ENCODE data around the gene RBMS2. TPM values are rescaled to one million over a fixed set of nuclear protein-coding genes. Genes with fewer than 3 reads are reported as not detected.
"Not testable (repeated sequence)": the region's sequence is repeated elsewhere in the genome, so short reads cannot be mapped to it uniquely, and the experiment has no call there.

Gene RBMS2
- total and polyA plus RNA-seq, 9 donors: 13.0 to 29.3 (median 19.3) TPM

DNA sequence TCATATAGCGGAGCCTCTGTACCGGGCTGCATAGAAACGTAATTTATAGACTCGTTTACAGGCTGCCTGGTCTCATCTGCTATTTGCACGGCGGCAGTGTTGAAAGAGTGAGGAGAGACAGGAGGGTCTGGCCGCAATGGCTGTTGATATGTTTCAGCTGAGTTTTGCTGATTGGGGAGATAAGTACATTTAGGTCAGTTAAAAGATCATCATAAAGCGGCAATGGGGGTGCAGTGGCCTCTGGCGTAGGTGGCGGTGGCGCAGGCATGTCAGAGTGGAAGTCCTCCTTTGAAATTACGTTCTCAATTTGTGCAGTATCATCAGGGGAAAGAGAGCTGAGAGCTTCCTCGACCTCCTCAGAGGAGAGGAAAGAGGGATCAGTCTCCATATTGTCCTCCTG, 21.7 kb upstream of the RBMS2 start:
- 59% methylated on average over 9 of the region's 13 CpGs for WGBS (ENCODE audit: insufficient coverage)

DNA sequence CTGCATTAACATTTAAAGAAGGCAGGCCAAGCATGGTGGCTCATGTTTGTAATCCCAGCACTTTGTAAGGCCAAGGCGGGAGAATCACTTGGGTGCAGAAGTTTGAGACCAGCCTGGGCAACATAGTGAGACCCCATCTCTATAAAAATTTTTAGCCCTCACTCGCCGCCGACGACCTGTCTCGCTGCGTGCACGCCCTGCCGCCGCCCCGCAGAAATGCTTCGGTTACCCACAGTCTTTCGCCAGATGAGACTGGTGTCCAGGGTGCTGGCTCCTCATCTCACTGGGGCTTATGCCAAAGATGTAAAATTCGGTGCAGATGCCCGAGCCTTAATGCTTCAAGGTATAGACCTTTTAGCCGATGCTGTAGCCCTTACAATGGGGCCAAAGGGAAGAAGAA, 10.8 kb upstream of the RBMS2 start:
- Histone ChIP-seq H3K9me3 (replicated peaks; ENCODE audit: control insufficient read depth, low read depth, low read length) (no peaks in the 10 kb centered on the region), H3K4me1 (ENCODE audit: control insufficient read depth, insufficient read depth, low read length) (no peaks in the 10 kb centered on the region), H3K4me3 (ENCODE audit: low read length) (no peak overlapping the region), H3K36me3 (ENCODE audit: control insufficient read depth, insufficient read depth, low read length) (no peaks in the 10 kb centered on the region), H3K27ac (ENCODE audit: low read length) (no peak overlapping the region), H3K27me3 (ENCODE audit: control insufficient read depth, insufficient read depth, low read length) (no peaks in the 10 kb centered on the region)
- DNase-seq: no peak
- WGBS (ENCODE audit: insufficient coverage): 90% methylated on average over 15 of the region's 16 CpGs

More for the DNA sequence above, 21.7 kb upstream of the RBMS2 start:
- not testable (repeated sequence) for H3K4me3 ChIP-seq (ENCODE audit: low read length); H3K36me3 ChIP-seq (ENCODE audit: control insufficient read depth, insufficient read depth, low read length); H3K27ac ChIP-seq (ENCODE audit: low read length); DNase-seq; H3K4me1 ChIP-seq (ENCODE audit: control insufficient read depth, insufficient read depth, low read length); H3K9me3 ChIP-seq (replicated peaks; ENCODE audit: control insufficient read depth, low read depth, low read length)
- peaks cover 20% of the 10 kb centered on the region for H3K27me3 ChIP-seq (ENCODE audit: control insufficient read depth, insufficient read depth, low read length)

DNA sequence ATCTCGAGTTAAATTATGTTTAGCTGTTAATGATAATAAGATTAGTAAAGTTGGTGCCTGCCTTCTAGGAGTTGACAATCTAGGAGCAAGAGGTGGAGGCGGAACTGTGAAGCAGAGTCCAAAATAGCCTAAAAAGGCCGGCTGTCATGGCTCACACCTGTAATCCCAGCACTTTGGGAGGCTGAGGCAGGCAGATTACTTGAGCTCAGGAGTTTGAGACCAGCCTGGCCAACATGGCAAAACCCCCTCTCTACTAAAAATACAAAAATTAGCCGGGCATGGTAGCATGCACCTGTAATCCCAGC, 7.7 kb upstream of the RBMS2 start:
- not testable (repeated sequence) for H3K4me3 ChIP-seq (ENCODE audit: low read length); H3K27me3 ChIP-seq (ENCODE audit: control insufficient read depth, insufficient read depth, low read length); DNase-seq; H3K9me3 ChIP-seq (replicated peaks; ENCODE audit: control insufficient read depth, low read depth, low read length); H3K4me1 ChIP-seq (ENCODE audit: control insufficient read depth, insufficient read depth, low read length); H3K27ac ChIP-seq (ENCODE audit: low read length); H3K36me3 ChIP-seq (ENCODE audit: control insufficient read depth, insufficient read depth, low read length)
- WGBS (ENCODE audit: insufficient coverage): 50% methylated on average over 2 of the region's 4 CpGs

DNA sequence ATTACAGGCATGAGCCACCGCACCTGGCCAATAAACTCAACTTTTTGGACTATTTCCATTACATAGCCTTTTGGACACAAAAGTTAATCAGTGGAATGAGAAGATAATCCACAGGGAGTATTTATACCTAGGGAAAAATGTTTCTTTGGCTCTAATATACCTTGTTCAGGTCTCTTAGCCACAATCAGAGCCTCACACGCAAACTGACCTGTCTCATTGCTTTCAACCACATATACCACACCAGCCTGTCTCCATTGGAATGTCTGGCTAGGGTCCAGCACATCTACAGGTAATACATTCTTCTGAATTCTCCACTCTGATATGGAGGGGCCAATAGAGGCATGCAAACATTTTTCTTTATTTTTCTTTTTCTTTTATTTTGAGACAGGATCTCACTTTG, 3.8 kb upstream of the RBMS2 start:
- no peaks in the 10 kb centered on the region for H3K36me3 ChIP-seq (ENCODE audit: control insufficient read depth, insufficient read depth, low read length)
- no peaks in the 10 kb centered on the region for H3K27me3 ChIP-seq (ENCODE audit: control insufficient read depth, insufficient read depth, low read length)
- no peak overlapping the region for H3K27ac ChIP-seq (ENCODE audit: low read length)
- no CpG with 5 or more reads among the region's 2 CpGs for WGBS (ENCODE audit: insufficient coverage)
- peaks cover 11% of the 10 kb centered on the region for H3K4me1 ChIP-seq (ENCODE audit: control insufficient read depth, insufficient read depth, low read length)
- DNase-seq: no peak
- no peaks in the 10 kb centered on the region for H3K9me3 ChIP-seq (replicated peaks; ENCODE audit: control insufficient read depth, low read depth, low read length)
- no peak overlapping the region for H3K4me3 ChIP-seq (ENCODE audit: low read length)

DNA sequence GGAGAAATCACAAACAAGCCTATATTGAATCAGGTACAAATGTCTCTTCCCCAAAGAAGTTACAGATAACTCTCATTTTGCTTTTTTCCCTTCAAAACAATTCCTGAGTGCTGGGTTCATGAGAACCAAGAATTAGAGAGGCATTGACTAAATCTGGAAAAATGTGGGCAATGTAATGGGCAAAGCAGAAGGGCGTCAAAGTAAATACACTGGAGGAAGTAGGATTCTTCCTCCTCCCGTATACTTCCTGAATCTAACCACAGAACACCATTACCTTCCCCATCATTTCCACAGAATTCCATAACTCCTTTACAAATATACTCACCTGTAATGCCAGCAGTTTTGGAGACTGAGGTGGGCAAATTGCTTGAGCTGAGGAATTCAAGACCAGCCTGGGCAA, 3.0 kb upstream of the RBMS2 start:
- Histone ChIP-seq H3K36me3 (ENCODE audit: control insufficient read depth, insufficient read depth, low read length) (no peaks in the 10 kb centered on the region), H3K4me3 (ENCODE audit: low read length) (no peak overlapping the region), H3K9me3 (replicated peaks; ENCODE audit: control insufficient read depth, low read depth, low read length) (no peaks in the 10 kb centered on the region), H3K27ac (ENCODE audit: low read length) (no peak overlapping the region), H3K27me3 (ENCODE audit: control insufficient read depth, insufficient read depth, low read length) (no peaks in the 10 kb centered on the region), H3K4me1 (ENCODE audit: control insufficient read depth, insufficient read depth, low read length) (peaks cover 11% of the 10 kb centered on the region)
- WGBS (ENCODE audit: insufficient coverage): no CpG with 5 or more reads among the region's 2 CpGs
- DNase-seq: no peak

DNA sequence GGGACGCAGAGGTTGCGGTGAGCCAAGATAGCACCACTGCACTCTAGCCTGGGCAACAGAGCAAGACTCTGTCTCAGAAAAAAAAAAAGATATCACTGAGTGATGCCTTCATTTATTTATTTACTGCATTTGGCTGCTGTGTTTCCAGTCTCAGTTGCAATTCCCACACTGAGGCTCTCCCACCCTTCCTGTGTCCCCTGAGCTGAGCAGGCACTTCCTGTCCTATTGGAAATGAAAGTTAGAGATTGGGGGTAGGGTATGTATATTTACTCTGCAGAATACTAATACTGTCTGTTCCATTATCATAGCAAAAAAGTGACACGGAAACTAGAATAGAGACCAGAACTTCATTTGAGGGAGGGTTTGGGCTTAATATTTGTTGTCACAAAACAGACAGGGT, 1.6 kb upstream of the RBMS2 start:
- Histone ChIP-seq H3K27ac (ENCODE audit: low read length) (peak overlapping the region; percentile 98), H3K4me1 (ENCODE audit: control insufficient read depth, insufficient read depth, low read length) (peaks cover 13% of the 10 kb centered on the region), H3K9me3 (replicated peaks; ENCODE audit: control insufficient read depth, low read depth, low read length) (no peaks in the 10 kb centered on the region), H3K27me3 (ENCODE audit: control insufficient read depth, insufficient read depth, low read length) (no peaks in the 10 kb centered on the region), H3K4me3 (ENCODE audit: low read length) (no peak overlapping the region), H3K36me3 (ENCODE audit: control insufficient read depth, insufficient read depth, low read length) (no peaks in the 10 kb centered on the region)
- WGBS (ENCODE audit: insufficient coverage): 84% methylated on average over 2 of the region's 3 CpGs
- peak; percentile 73 for DNase-seq

DNA sequence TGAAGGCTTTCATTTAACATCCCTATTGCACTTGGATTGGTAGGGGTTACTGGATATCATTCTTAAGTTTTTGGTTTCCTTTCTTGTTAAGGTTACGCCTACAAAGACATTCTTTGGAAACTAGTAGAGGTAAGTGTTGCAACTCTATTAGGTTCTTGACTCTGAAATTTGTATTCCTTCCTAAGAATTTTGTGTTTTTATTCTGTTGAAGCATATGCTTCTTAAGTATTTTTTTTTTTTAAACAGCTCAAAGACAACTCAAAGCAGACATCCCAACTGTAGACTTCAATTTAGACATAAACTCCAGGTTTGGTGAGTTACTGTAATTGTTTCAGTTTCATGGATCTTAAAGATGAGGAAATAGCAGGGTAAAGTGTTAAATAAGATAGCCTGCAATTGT, 1.1 kb upstream of the RBMS2 start:
- peak; percentile 48 for DNase-seq
- no CpG with 5 or more reads among the region's 1 CpG for WGBS (ENCODE audit: insufficient coverage)

DNA sequence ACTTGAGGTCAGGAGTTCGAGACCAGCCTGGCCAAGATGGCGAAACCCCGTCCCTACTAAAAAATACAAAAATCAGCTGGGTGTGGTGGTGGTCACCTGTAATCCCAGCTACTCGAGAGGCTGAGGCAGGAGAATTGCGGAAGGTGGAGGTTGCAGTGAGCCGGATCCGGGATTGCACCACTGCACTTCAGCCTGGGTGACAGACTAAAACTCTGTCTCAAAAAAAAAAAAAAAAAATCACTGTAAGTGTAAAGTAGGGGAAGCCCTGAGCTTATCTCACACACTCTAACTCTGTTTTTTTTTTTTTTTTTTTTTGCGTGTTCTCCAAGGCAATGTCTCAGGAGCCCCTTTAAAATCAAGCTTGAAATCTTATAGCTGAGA, 421 bp upstream of the RBMS2 start:
- H3K27ac ChIP-seq (ENCODE audit: low read length): peak overlapping the region; percentile 98
- WGBS (ENCODE audit: insufficient coverage): no CpG with 5 or more reads among the region's 8 CpGs
- DNase-seq: no peak
- H3K9me3 ChIP-seq (replicated peaks; ENCODE audit: control insufficient read depth, low read depth, low read length): no peaks in the 10 kb centered on the region
- peaks cover 2% of the 10 kb centered on the region for H3K36me3 ChIP-seq (ENCODE audit: control insufficient read depth, insufficient read depth, low read length)
- H3K4me1 ChIP-seq (ENCODE audit: control insufficient read depth, insufficient read depth, low read length): peaks cover 13% of the 10 kb centered on the region
- H3K27me3 ChIP-seq (ENCODE audit: control insufficient read depth, insufficient read depth, low read length): no peaks in the 10 kb centered on the region
- peak overlapping the region; percentile 58 for H3K4me3 ChIP-seq (ENCODE audit: low read length)

More for the DNA sequence above, 1.1 kb upstream of the RBMS2 start:
- H3K36me3 ChIP-seq (ENCODE audit: control insufficient read depth, insufficient read depth, low read length): peaks cover 2% of the 10 kb centered on the region
- H3K4me3 ChIP-seq (ENCODE audit: low read length): no peak overlapping the region
- peak overlapping the region; percentile 98 for H3K27ac ChIP-seq (ENCODE audit: low read length)
- no peaks in the 10 kb centered on the region for H3K9me3 ChIP-seq (replicated peaks; ENCODE audit: control insufficient read depth, low read depth, low read length)
- H3K27me3 ChIP-seq (ENCODE audit: control insufficient read depth, insufficient read depth, low read length): no peaks in the 10 kb centered on the region
- H3K4me1 ChIP-seq (ENCODE audit: control insufficient read depth, insufficient read depth, low read length): peaks cover 13% of the 10 kb centered on the region

DNA sequence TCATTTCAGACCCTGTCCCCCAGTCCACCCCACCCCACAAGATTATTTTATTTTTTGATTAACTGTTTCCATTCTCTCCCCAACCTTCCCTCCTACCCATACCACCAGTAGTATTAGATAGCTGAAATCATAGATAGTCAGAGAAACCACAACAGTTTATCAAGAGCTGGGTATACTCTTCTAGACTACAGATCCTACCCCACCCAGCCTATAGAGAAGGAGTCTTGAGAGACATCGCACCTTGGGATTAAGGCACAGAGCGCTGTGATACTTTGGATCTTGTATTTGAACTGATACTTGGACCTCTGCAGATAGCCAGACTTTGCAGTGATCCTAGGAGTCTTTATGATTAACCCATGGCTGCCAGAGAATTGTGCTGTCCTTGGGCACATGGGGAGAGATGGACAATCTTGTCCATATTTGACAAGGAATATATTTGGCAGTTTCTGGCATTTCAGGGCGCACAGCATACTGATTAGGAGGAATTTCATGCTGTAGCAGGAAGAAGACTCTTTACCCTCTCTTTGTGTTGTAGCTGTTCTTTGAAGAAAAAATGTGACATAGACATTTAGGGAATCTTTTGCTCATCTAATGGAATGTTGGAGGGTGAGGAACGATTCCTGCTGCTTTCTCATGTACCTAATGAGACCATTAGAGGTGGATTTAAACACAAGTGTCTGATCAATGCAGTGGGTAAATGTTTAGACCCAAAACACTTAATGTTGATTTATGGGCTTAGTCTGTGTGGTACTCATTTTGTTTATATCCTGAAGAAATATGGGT, 982 bp downstream of the RBMS2 start:
- peaks cover 2% of the 10 kb centered on the region for H3K36me3 ChIP-seq (ENCODE audit: control insufficient read depth, insufficient read depth, low read length)
- no peaks in the 10 kb centered on the region for H3K27me3 ChIP-seq (ENCODE audit: control insufficient read depth, insufficient read depth, low read length)
- H3K9me3 ChIP-seq (replicated peaks; ENCODE audit: control insufficient read depth, low read depth, low read length): no peaks in the 10 kb centered on the region
- WGBS (ENCODE audit: insufficient coverage): no CpG with 5 or more reads among the region's 4 CpGs
- peak overlapping the region; percentile 98 for H3K27ac ChIP-seq (ENCODE audit: low read length)
- peak; percentile 53 for DNase-seq
- H3K4me3 ChIP-seq (ENCODE audit: low read length): peak overlapping the region; percentile 58
- peaks cover 14% of the 10 kb centered on the region for H3K4me1 ChIP-seq (ENCODE audit: control insufficient read depth, insufficient read depth, low read length)

DNA sequence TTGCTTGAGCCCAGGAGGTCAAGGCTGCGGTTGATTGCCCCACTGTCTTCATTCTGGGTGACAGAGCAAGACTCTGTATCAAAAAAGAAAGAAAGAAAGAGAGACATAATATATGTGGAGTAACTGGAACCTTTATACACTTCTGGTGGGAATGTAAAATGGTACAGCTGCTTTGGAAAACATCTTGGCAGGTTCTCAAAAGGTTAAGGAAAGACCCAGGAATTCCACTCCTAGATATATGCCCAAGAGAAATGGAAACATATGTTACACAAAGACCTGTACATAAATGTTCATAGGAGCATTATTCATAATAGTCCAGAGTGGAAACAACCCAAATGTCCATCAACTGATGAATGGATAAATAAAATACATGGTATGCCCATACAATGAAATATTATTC, 7.2 kb downstream of the RBMS2 start:
- no peak overlapping the region for H3K27ac ChIP-seq (ENCODE audit: low read length)
- no peaks in the 10 kb centered on the region for H3K9me3 ChIP-seq (replicated peaks; ENCODE audit: control insufficient read depth, low read depth, low read length)
- peaks cover 3% of the 10 kb centered on the region for H3K4me1 ChIP-seq (ENCODE audit: control insufficient read depth, insufficient read depth, low read length)
- DNase-seq: no peak
- peaks cover 2% of the 10 kb centered on the region for H3K36me3 ChIP-seq (ENCODE audit: control insufficient read depth, insufficient read depth, low read length)
- 100% methylated on average over 1 of the region's 1 CpG for WGBS (ENCODE audit: insufficient coverage)
- H3K27me3 ChIP-seq (ENCODE audit: control insufficient read depth, insufficient read depth, low read length): no peaks in the 10 kb centered on the region
- H3K4me3 ChIP-seq (ENCODE audit: low read length): no peak overlapping the region

DNA sequence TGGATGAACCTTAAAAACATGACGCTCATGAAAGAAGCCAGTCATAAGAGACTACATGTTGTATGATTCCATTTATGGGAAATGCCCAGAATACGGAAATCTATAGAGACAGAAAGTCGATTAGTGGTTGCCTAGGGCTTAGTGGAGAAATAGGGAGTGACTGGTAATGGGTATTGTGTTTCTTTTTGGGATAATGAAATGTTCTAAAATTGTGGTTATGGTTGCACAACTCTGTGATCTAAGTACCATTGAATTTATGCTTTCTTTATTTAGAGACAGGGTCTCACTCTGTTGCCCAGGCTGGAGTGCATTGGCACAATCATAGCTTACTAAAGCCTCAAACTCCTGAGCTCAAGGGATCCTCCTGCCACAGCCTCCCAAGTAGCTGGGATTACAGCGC, 8.0 kb downstream of the RBMS2 start:
- Histone ChIP-seq H3K27me3 (ENCODE audit: control insufficient read depth, insufficient read depth, low read length) (no peaks in the 10 kb centered on the region), H3K9me3 (replicated peaks; ENCODE audit: control insufficient read depth, low read depth, low read length) (no peaks in the 10 kb centered on the region), H3K36me3 (ENCODE audit: control insufficient read depth, insufficient read depth, low read length) (peaks cover 2% of the 10 kb centered on the region), H3K27ac (ENCODE audit: low read length) (no peak overlapping the region), H3K4me1 (ENCODE audit: control insufficient read depth, insufficient read depth, low read length) (peaks cover 2% of the 10 kb centered on the region), H3K4me3 (ENCODE audit: low read length) (no peak overlapping the region)
- WGBS (ENCODE audit: insufficient coverage): 89% methylated on average over 3 of the region's 4 CpGs
- DNase-seq: no peak

All from muscle of leg (tissue), 11 donors.